BE2C (cell line): ENCODE results near the gene SEMA7A.

Source experiments
- DNase-seq: peaks from one replicate; pipeline ENCODE4 v3.0.0-alpha.2; 2020
- H3K27me3 ChIP-seq: fragments of 250-450 bp; sonication (Bioruptor Pico); 2 replicates; pipeline ENCODE4 v1.5.1; 2020; ENCODE audit warnings: mild to moderate bottlenecking
- H3K36me3 ChIP-seq: fragments of 250-450 bp; sonication (Bioruptor Pico); 2 replicates; pipeline ENCODE4 v1.5.1; 2020; ENCODE audit warnings: mild to moderate bottlenecking
- H3K4me1 ChIP-seq: fragments of 250-450 bp; sonication (Bioruptor Pico); 2 replicates; pipeline ENCODE4 v1.5.1; 2020
- H3K4me3 ChIP-seq: 2 replicates; pipeline ENCODE4 v1.5.1; 2011; ENCODE audit warnings: low read depth, low read length
- H3K9me3 ChIP-seq: fragments of 250-450 bp; sonication (Bioruptor Pico); 2 replicates; pipeline ENCODE4 v1.5.1; 2020
- CTCF ChIP-seq: IDR thresholded peaks from 2 replicates; pipeline ENCODE4 v1.5.1; 2012; ENCODE audit warnings: mild to moderate bottlenecking, low read depth, low read length

Gene SEMA7A

GRCh38 chr15:74428970-74429780 is 4.6 kb downstream of the SEMA7A start:
- no peak for TF ChIP-seq CTCF
- peaks cover 15% of the 10 kb centered on the region for H3K27me3 ChIP-seq
- no peaks in the 10 kb centered on the region for H3K36me3 ChIP-seq
- peaks cover 2% of the 10 kb centered on the region for H3K4me1 ChIP-seq
- no peak for DNase-seq
- H3K9me3 ChIP-seq = no peaks in the 10 kb centered on the region
- H3K4me3 ChIP-seq = no peak overlapping the region

GRCh38 chr15:74428442-74428787 is 5.3 kb downstream of the SEMA7A start:
- no peak for DNase-seq
- Histone ChIP-seq H3K27me3 (peaks cover 13% of the 10 kb centered on the region), H3K4me1 (no peaks in the 10 kb centered on the region), H3K36me3 (no peaks in the 10 kb centered on the region), H3K4me3 (no peak overlapping the region), H3K9me3 (no peaks in the 10 kb centered on the region)
- no peak for TF ChIP-seq CTCF

GRCh38 chr15:74427607-74428441 is 5.9 kb downstream of the SEMA7A start:
- Histone ChIP-seq H3K4me1 (no peaks in the 10 kb centered on the region), H3K36me3 (no peaks in the 10 kb centered on the region), H3K27me3 (peaks cover 9% of the 10 kb centered on the region), H3K4me3 (no peak overlapping the region), H3K9me3 (no peaks in the 10 kb centered on the region)
- no peak for DNase-seq
- TF ChIP-seq CTCF = no peak

GRCh38 chr15:74426404-74427281 is 7.1 kb downstream of the SEMA7A start:
- DNase-seq = no peak
- H3K4me1 ChIP-seq = no peaks in the 10 kb centered on the region
- H3K36me3 ChIP-seq = no peaks in the 10 kb centered on the region
- no peaks in the 10 kb centered on the region for H3K27me3 ChIP-seq
- no peak overlapping the region for H3K4me3 ChIP-seq
- TF ChIP-seq CTCF = no peak
- H3K9me3 ChIP-seq = no peaks in the 10 kb centered on the region

GRCh38 chr15:74425630-74426029 is 8.1 kb downstream of the SEMA7A start:
- H3K4me1 ChIP-seq = no peaks in the 10 kb centered on the region
- DNase-seq = no peak
- H3K27me3 ChIP-seq = no peaks in the 10 kb centered on the region
- no peaks in the 10 kb centered on the region for H3K36me3 ChIP-seq
- H3K9me3 ChIP-seq = no peaks in the 10 kb centered on the region
- no peak for TF ChIP-seq CTCF
- H3K4me3 ChIP-seq = no peak overlapping the region
